HG03469 (cell line): ENCODE measurements around the gene ANKRD44.

ENCODE experiments used
- ATAC-seq: cut with Tn5 transposase; IDR thresholded peaks from one replicate; pipeline ENCODE4 v1.9.1; 2021; ENCODE audit warnings: mild to moderate bottlenecking, moderate library complexity, moderate number of reproducible peaks; ENCODE audit not compliant: unreplicated experiment

The ANKRD44 gene

DNA sequence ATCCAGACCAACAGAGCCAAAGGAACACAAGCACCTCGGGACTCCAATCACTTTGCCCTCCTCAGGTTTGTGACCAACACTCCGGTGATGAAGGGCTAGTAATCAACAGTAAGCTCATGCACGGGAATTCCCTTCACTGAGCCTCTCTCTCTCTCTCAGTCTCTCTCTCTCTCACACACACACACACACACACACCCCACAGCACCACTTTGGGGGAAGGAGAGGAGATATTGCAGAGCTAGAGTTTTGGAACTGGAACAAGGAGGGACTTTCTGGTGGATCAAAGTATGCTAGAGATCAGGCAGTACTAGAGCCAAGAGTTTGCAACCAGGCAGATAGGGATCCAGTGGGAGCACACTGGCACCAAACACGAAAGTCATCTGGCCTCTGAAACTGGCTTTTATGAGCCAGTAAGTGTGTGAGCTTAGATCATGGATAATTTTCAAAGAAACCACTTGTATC is 98.7 kb downstream of the ANKRD44 start:
- no peak for ATAC-seq

DNA sequence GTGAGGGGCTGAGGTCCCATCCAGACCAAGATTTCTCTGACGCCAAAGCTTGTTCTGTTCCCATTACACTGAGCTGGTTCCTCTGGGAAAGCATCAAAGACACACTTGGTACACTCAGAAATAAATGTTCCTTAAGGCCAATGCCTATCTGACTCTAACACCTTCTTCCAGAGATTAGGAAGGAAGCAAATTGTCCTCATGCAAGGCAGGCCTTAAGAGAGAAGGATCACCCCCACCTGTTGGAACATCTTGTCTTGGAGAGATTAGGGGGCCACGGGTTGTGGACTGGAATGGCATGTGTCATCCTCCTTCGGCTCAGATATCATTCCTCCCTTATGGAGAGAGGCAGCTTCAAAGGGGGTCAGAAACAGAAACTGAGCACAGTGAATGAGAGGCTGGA is 100.2 kb downstream of the ANKRD44 start:
- ATAC-seq = no peak

DNA sequence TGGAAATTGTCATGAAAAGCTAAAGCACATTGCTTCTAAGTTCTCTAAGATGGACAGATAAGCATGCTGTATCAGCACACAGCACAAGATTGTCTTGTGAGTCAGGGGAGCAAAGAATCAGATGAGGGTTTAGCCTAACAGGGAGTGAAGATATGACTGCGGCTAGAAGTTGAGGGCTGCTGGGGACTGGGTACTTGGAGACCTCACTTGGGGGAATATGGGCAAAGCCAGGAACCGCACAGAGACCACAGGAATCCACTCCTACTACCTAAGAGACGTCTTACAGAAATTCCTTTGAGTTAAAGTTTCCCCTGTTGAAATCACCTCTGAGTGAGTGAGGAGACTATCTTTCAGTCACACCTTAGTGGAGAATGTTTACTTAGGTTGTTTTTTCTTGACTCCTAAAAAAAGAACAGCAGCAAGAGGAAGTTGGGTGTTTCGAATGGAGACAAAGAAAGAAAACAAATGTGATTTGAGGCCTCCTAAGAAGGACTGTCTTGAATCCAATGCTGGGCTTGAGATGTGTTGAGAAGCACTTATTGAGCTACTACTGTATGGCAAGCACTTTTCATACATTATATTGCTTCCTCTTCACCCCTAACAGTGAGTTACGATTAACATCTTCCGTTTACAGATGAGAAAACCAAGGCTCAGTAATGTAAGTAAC is 100.7 kb downstream of the ANKRD44 start:
- no peak for ATAC-seq

DNA sequence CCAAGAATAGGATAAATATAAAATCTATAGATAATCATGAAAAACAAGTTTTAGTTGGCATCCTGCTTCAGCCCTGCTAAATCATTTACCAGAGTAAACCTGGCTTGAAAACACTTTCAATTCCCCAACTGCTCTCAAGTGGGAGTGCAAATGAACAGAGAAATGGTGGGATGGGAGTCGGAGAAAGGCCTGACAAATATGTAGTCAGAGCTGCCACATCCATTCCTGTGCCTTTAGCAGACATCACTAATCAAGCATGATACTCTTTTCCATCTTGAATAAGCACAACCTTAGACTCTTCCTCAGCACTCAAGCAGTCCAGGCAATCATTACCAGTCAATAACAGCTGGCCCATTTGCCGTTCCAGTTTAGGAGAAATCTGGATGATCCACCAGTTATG is 101.3 kb downstream of the ANKRD44 start:
- no peak for ATAC-seq

DNA sequence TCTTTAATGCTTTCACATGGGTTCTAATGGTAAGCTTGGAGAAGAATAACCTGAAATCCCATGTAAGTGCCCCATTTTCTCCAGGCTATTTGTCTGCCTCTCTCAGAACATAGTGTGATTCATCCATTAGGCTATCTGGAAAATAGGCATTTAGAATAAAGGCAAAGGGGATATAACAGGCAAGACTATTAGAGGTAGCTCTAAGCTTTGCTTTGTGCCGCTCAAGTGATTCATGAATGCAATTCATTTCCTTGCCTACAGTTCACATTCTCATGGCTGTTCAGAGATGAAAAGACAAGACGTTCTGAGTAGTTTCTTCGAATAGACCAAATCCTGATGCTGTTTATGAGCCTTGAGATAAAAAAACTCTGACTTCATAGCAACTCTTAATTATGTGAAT is 101.7 kb downstream of the ANKRD44 start:
- ATAC-seq = no peak

DNA sequence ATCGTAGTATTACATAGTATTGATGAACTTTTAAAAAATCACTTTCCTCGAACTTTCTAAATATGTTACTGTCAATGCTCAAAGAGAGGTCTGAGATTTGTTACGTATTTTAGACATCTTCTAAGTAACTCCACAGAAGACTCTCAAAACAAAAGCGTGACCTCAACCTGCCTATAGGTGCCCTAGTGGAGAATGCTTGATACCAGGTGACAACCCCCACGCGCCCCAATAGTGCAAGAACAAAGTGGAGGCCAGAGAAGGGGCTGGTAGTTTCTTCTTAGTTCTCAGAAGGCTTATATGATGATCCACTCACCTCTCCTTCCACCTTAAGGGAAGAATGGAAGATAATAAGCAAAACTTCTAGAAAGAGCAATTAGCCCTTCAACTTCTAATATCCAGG is 102.6 kb downstream of the ANKRD44 start:
- no peak for ATAC-seq

DNA sequence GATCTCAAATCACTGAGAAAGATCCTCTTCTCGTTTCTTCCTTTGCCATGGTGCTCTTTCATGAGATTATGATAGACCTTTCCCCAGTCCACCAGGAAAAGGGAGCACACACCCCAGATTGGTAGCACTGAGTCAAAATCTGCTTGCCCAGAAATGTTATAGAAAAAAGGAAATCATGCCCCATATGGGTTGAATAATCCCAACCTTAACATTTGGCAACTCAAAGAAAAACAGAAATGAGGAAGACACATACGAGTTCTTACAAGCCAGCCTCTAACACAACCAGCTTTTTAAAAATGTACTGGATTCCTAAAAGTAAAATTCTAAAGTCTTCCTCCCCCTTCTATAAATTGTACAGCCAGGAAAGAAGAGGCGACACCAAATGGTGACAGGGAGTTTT is 103.0 kb downstream of the ANKRD44 start:
- no peak for ATAC-seq

DNA sequence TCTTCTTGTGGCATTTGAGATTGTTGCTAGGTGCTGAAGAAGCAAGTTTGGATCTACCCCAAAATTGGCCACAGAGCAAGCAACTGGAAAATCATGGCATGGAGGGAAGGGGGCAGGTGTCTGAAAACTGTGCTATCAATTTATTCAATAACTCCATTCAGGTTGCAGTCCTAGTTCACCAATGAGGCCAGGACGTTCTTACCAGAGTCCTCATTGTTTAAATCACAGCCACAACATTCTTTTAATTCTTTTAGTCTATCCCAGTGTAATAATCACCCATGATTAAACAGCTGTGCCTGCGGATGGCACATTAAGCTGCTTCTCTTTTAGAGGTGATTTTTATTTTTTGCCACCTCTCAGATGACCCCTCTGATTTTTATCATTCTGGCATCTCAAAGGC is 103.5 kb downstream of the ANKRD44 start:
- no peak for ATAC-seq

DNA sequence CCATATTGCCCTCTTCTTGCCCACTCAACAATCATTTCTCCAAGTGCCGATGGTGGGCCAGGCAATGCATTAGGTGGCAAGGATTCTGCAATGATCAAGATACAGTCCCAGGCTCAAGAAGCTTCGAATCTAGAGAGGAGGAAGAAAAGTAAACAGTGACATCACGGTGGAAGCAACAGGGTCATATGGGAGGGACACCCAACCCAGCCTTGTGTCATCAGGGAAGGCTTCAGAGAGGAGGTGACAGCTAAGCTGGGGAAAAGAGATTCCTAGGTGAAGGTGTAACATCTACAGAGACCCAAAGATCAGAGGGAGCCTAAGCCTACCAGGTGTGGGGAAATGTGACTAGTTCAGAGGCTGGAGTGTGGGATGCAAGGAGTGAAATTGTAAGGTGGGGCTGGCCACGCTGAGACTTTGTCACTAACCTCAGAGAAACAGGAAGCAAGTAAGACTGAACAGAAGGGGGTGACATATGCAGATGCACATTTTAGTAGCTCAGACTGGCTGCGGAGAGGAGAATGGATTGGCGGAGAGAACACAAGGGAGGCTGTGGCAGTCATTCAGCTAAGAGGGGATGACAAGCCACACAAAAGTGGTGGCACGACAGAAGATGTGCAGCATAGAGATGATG is 104.9 kb downstream of the ANKRD44 start:
- ATAC-seq = peak; percentile 54

DNA sequence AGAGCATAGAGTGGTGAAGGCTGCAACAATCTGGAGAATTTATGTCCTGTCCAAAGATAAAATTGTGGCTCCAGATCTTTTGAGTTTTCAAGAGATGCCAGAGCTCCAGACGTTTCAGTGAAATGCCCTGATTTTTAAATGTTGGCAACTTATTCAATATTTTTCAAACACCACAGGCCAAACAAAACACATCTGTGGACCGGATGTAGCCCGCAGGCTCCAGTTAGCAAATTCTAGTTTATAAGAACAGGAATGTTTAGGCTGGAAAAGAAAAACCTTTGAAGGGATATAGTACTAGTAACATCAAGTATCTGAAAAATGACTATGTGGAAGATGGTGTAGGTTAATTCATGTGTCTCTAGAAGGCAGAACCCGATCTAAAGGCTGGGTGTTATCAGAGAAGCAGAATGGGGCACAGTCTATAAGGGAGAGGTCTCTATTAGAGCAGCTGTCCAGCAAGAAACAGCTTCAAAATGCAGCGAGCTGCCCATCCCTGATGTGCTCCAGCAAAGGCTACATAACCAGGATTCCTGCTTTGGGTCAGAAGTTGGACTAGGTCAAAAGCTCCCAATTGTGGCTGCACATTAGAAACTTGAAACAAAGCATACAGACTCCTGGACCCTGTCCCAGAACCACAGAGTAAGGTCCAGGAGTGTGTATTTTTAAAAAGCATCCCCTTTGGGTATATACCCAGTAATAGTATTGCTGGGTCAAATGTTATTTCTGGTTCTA is 105.9 kb downstream of the ANKRD44 start:
- ATAC-seq = no peak

DNA sequence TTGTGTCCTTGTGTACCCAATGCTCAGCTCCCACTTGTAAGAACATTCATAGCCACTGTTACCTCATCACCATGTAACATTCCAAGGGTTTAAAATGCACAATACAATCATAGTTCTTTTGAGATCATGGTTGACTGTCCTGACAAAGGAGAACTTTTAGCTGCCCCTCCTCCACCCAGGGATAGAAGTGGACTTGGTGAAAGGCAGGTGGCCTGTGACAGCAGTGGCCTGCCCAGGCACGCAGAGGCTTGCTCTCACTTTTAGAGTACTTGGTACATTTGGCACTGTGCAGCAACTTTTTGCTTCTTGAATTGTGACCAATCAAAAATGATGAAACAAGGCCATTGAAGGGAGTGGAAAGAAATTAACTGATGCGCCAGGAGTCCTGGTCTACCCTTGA is 108.7 kb downstream of the ANKRD44 start:
- ATAC-seq = no peak

DNA sequence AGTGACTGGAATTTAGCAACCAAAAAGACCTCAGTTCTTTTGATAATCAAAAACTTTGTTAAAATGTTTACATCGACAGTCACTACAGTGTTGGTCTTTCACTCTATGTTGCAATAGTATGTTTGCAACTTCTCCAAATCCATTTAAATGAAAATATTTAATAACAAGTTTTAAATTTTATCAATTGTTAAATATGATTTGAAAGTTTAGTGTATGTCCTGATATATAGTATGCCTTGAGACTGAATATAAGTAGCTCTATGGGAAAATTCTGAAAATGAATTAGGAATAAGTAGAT is 109.9 kb downstream of the ANKRD44 start:
- no peak for ATAC-seq

DNA sequence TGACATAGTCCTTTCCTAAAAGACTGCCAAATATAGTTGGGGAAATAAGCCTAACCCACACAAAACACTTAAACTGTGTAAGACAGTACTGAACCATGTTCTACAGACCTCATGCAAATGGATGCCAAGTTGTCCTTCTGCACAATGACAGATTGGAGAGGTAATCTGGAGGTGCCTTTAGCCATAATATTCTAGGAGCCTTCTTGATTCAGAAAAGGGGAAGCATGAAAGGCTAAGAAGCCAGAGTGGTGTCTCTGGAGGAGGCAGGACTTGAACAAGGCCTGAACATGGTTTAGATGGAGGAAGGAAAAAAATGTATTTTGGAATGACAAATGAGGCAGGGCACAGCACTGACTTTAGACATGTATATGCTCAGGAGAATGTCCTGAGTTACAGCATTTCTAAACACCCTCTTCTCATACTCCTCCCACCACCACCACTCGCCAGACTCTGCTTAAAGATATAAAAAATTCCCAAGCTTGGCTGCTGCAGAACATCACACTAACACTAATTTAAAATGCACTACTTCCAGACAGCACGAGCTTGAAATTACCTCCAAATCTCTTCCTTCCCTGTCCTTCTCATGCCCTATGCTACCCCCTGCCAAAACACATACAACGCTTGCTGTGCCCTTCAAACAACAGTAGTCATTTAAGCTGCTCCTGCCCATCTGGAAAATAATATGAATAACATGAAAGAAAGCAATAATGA is 110.4 kb downstream of the ANKRD44 start:
- ATAC-seq = no peak

DNA sequence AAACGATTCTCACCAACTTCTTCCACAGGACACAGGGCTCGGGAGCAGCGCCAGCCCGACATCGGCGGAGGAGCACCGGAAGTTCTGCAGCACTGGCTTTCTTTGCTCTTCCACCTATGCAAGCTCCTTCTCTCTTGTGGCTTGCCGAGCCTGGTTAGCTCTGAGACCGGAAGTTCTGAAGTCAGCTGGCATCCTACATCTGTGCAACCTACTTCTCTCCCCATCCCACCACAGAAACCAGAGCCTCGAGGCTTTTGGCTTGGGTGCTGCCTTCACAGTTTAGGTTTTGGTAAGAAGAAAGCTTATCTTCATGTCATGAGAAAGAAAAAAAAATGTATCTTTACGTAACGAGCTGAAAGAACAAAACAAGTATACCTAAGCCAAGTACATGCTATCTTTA is 111.7 kb downstream of the ANKRD44 start:
- ATAC-seq = peak; percentile 96

DNA sequence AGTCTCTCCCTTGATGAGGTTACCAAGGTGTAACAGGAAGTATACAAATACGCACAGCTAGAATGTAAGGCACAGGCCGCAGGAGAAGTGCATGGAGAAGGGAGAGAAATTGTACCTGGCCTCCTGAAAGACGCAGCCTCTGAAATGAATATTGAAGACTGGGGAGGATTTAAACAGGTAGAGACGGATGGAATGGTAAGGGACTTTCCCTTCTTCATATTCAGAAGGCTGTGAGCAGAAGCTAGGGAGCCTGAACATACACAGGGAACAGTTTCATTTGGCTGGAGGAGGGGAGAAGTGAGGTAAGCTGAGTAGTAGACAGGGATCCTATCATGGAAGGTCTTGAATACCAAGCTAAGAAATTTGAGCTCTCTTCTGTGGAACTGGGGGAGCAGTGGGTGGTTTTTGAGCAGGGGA is 112.7 kb downstream of the ANKRD44 start:
- no peak for ATAC-seq

DNA sequence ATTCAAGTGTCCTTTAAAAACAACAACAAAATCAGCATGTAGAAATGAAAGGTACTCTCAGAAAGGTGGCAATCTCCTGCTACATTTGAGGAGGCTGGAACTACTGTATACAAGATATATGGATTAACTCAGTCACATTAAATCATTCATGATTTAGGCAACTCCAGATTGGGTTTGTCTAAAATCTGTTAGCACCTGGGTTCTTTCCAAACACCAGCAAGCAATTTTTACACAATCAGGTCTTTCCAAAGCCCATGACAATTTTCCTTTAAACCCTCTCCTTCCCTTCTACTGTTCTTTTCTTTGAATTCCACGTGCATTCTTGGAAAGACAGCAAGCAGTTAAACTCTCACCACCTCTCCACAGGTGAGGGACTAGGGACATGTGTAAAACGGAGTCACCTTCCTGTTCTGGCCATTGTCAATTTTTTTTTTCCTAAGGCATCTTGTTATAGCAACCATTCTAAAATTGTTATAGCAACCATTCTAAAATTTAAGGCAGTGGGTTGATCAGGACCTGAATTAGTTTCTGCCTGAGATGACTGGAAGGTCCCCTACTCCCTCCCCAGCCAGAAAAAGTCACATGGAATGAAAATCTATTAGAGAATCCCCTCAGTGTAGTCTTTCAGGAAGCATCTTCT is 113.9 kb downstream of the ANKRD44 start:
- no peak for ATAC-seq

DNA sequence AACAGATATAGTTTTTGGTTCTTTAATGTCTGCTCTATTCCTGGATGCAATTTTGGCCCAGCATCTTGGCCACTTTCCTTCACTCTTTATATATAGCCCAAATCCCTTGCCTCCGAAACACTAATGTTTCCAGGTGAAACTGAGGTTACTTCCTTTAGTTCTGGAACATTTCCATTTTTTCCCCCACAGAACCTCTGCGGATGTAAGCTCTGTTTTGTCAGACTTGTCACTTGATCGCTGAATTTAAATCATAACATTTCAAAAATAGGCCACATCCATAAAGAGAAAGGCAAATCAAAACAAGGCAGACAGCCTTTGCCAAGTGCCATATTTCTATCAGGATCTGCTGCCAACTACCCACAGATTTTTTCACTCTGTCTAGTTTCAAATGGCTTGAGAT is 115.1 kb downstream of the ANKRD44 start:
- ATAC-seq = no peak

DNA sequence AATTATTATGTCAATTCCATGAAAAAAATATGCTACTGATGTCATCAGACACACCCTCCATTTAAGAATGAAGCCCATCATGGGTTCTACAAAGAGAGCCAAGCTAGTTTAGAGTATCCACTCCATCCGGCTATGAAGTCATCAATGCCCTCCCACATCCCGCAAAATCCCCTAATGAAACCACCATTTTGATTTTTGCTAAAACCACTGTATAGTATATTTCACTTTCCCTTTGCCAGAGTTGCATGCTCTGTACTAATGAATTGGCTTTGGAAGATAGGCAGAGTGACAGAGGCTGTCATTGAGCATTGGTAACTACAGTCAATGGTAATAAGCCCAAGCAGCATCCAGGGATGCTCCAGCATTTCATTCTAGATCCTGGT is 118.6 kb downstream of the ANKRD44 start:
- peak; percentile 37 for ATAC-seq

DNA sequence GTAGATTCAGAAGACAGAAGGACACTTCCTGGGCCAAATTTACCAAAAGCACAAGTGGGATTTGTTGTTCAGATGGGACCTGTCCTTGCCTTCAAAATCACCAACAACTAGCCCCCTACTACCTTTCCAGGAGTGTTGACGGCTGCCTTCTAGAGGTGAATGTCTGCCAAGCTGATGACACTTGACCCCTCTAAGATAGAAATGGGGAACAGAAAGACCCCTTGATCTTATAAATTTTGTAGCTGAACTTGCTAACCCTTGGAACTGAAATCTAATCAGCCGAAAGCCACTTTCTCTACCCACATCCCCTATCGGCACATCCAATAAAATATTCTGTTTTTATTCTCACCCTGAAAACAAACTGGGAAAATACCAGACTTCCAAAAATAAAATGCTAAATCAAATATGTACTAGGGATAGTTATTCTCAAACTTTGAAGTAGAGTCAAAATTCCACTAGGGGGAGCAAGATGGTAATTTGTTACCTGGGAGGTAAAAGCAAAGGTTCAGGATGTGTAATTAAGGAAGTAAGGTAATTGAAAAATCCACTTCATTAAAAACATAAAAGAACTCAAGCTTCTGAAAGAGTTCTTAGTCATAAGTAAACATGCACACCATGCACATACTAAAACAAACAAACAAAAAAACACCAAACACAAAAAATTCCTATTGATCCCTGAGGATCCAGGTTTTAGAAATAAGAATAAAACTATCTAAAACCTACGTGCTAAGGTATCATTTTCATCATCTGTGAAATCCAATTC is 119.2 kb downstream of the ANKRD44 start:
- ATAC-seq = no peak

DNA sequence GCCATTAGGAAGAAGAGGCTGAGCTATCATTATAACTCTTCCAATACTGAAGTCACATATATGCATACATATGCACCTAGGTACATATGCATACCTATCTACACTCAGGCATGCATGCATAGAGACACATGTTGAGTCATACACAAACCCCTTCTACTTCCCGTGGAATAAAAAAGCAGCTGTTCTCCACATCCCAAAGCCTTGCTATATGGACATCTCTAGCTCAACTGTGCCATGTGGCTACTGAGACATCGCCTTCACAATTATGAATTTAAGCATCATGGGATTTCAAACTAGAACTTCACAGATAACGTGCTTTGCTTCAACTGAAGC is 120.5 kb downstream of the ANKRD44 start:
- no peak for ATAC-seq
